Heart right ventricle (tissue), 16 donors: ENCODE results near the gene PRR13. TPM values are rescaled to one million over a fixed set of nuclear protein-coding genes. Genes with fewer than 3 reads are reported as not detected.
"Not testable (repeated sequence)": the region's sequence is repeated elsewhere in the genome, so short reads cannot be mapped to it uniquely, and the experiment has no call there.

Experiments
- ATAC-seq, 8 donors: fragments of 200-7000 bp; cut with Tn5 transposase; one replicate each; pipeline ENCODE4 v1.9.1; 2020; ENCODE audit warnings: mild to moderate bottlenecking in 8 of 8, moderate library complexity in 8 of 8, moderate number of reproducible peaks in 1 of 8
- DNase-seq, 2 donors: peaks; one replicate each; pipeline ENCODE4 v3.0.0-alpha.2; 2020
- H3K27ac ChIP-seq, 10 donors: fragments of 200-600 bp; sonication (generic) in 2 of 10; one replicate each; pipeline versions ENCODE4 v1.5.0 to v1.8.0; 2020 to 2022; ENCODE audit warnings: mild to moderate bottlenecking in 3 of 10
- H3K27me3 ChIP-seq, 7 donors: fragments of 200-600 bp; one replicate each; pipeline ENCODE4 v1.8.0; 2021 to 2022; ENCODE audit warnings: mild to moderate bottlenecking in 2 of 7
- H3K36me3 ChIP-seq, 9 donors: fragments of 200-600 bp; sonication (generic) in 1 of 9; one replicate each; pipeline versions ENCODE4 v1.5.0 to v1.8.0; 2020 to 2022; ENCODE audit warnings: mild to moderate bottlenecking in 2 of 9
- H3K4me1 ChIP-seq, 9 donors: fragments of 200-600 bp; sonication (generic) in 1 of 9; one replicate each; pipeline versions ENCODE4 v1.5.0 to v1.8.0; 2020 to 2022; ENCODE audit warnings: mild to moderate bottlenecking in 4 of 9
- H3K4me3 ChIP-seq, 10 donors: fragments of 200-600 bp; sonication (generic) in 2 of 10; one replicate each; pipeline versions ENCODE4 v1.5.0 to v1.8.0; 2020 to 2022; ENCODE audit warnings: mild to moderate bottlenecking in 7 of 10, moderate library complexity in 2 of 10
- H3K9me3 ChIP-seq, 11 donors: fragments of 200-600 bp in 10 of 11; sonication (generic) in 2 of 11; one replicate each; pipeline versions ENCODE4 v1.5.0 to v1.8.0; 2013 to 2022; ENCODE audit warnings: mild to moderate bottlenecking in 2 of 11, control low read depth in 1 of 11, moderate library complexity in 1 of 11
- CTCF ChIP-seq, 9 donors: fragments of 200-600 bp; sonication (generic) in 2 of 9; IDR thresholded peaks; one replicate each; pipeline versions ENCODE4 v1.5.0 to v1.8.0; 2021 to 2022; ENCODE audit warnings: antibody characterized with exemption in 9 of 9, mild to moderate bottlenecking in 5 of 9, moderate library complexity in 1 of 9
- WGBS, 2 donors: extraction: QIAGEN DNeasy Blood & Tissue Kit; methylation state at CpG; one replicate each; pipeline ENCODE4 v1.1.7; 2013; ENCODE audit warnings: inconsistent platforms in 1 of 2; 5-methylcytosine and 5-hydroxymethylcytosine counted together
- intact Hi-C, 10 donors: fragments of 100-400 bp; cut with DNase I; formaldehyde crosslinking; loops; one replicate each; pipeline versions ENCODE4 v1.11.1 to v1.14.2; 2022
- polyA plus RNA-seq, 2 donors: library from polyadenylated mRNA; stranded (reverse); fragments of 200-250 nt; gene quantifications; one replicate each; pipeline ENCODE4 v1.2.3, GENCODE V29; 2013
- total RNA-seq, 10 donors: library from RNA; stranded (reverse); fragmentation: NEBNext Ultra II Directional in 3 of 10; extraction: Animal tissue kit (Norgen Biotek cat#: 25700) in 3 of 10; gene quantifications; one replicate each; pipeline versions ENCODE4 v1.2.1 to v1.2.4, GENCODE V29; 2021 to 2023
- donor health status: Arrhythmogenic right ventricular cardiomyopathy.
- donor health status: ischemic (EF 13 %, LVEDD 7.1; RV severe dilation, severe dysfunction).
- donor health status: healthy with polysubstance abuse.
- donor health status: DM: no; HTN: yes; CAD: no.
- donor health status: DM: no; HTN: no; CAD: no.
- donor health status: ischemic (EF 25% LVEDD 6.9; RV normal size, moderate dysfunction).
- donor health status: ischemic (EF 25% LVEDD 5.7; RV mildly dilated, moderate dysfunction).
- donor health status: healthy.
- donor health status: DM: yes; HTN: yes; CAD: no.
- donor health status: Ischemic cardiomyopathy.
- donor health status: ischemic (EF 35%, LVEDD 5.7; RV mildly dilated, moderate dysfunction).
- donor health status: nonischemic (EF 11% LVEDD 7.7; RV severe dilation, severe dysfunction).
- donor health status: DM: yes; HTN: yes; CAD: no.
- donor health status: PGD.
- donor health status: ischemic (EF 29% LVEDD 5.4; RV normal size, mild dysfunction).
- donor health status: nonischemic (EF 23%, LVEDD 6.1; RV moderate dilation, normal function).

PRR13 gene
- total and polyA plus RNA-seq, 12 donors = 28.6 to 122 (median 55.4) TPM

- intact Hi-C loops = loop anchor here in 1 of 10 donors (5.0 kb wide), 1 partner anchor 36 kb away; the partner anchor contains the start of gene SP1
- 93 to 96% methylated on average over 3 of the region's 3 CpGs for WGBS, 2 donors
- DNase-seq = no peak
Measured at GRCh38 chr12:53418221-53418620, 23.3 kb upstream of the PRR13 start.

GRCh38 chr12:53419756-53420155, 21.8 kb upstream of the PRR13 start:
- intact Hi-C loops = loop anchor here in 6 of 10 donors (2.0 to 5.0 kb wide), 5 partner anchors 37 to 92 kb away; partner anchors contain the start of genes NPFF (in 2 of the 6) and SP1 (in 1 of the 6)
- TF ChIP-seq CTCF (IDR thresholded peaks at IDR 0.05) = no peak
- Histone ChIP-seq H3K4me3 (no peak overlapping the region), H3K9me3 (no peaks in the 10 kb centered on the region), H3K36me3 (no peaks in the 10 kb centered on the region), H3K27ac (no peak overlapping the region), H3K4me1 (peaks cover 6 to 35% (median 17%) of the 10 kb centered on the region in 9 donors), H3K27me3 (no peaks in the 10 kb centered on the region)
- ATAC-seq = no peak
- DNase-seq = no peak
- WGBS, 2 donors = 92 to 93% methylated on average over 2 of the region's 2 CpGs

More at GRCh38 chr12:53418221-53418620, 23.3 kb upstream of the PRR13 start:
- H3K27me3 ChIP-seq = no peaks in the 10 kb centered on the region
- ATAC-seq = no peak
- H3K36me3 ChIP-seq = peaks cover 0 to 12% (median 0%) of the 10 kb centered on the region in 9 donors
- TF ChIP-seq CTCF (IDR thresholded peaks at IDR 0.05) = no peak
- no peak overlapping the region for H3K4me3 ChIP-seq
- no peaks in the 10 kb centered on the region for H3K9me3 ChIP-seq
- H3K4me1 ChIP-seq = peaks cover 8 to 50% (median 29%) of the 10 kb centered on the region in 9 donors
- H3K27ac ChIP-seq = no peak overlapping the region

- WGBS, 2 donors = 91 to 94% methylated on average over 12 of the region's 12 CpGs
- intact Hi-C loops = loop anchor here in 4 of 10 donors (5.0 kb wide), 3 partner anchors 70 to 95 kb away; partner anchors contain the start of gene NPFF (in 2 of the 4)
- ATAC-seq = not testable (repeated sequence)
Measured at GRCh38 chr12:53422247-53422646, 19.3 kb upstream of the PRR13 start.

GRCh38 chr12:53423597-53423996, 17.9 kb upstream of the PRR13 start, which contains the start of gene AMHR2:
Gene AMHR2 (plus strand): TSS chr12:53423855. CDS start chr12:53423935, 80 bp downstream.
- WGBS, 2 donors = 95 to 100% methylated on average over 1 of the region's 1 CpG
- intact Hi-C loops = loop anchor here in 4 of 10 donors (5.0 kb wide), 3 partner anchors 71 to 96 kb away; partner anchors contain the start of gene NPFF (in 2 of the 4)
- TF ChIP-seq CTCF (IDR thresholded peaks at IDR 0.05) = no peak

More at GRCh38 chr12:53422247-53422646, 19.3 kb upstream of the PRR13 start:
- H3K4me1 ChIP-seq = peaks cover 0 to 18% (median 8%) of the 10 kb centered on the region in 9 donors
- not testable (repeated sequence) for H3K9me3 ChIP-seq, H3K27ac ChIP-seq, DNase-seq, H3K4me3 ChIP-seq, H3K27me3 ChIP-seq, H3K36me3 ChIP-seq

More at GRCh38 chr12:53423597-53423996, 17.9 kb upstream of the PRR13 start, which contains the start of gene AMHR2:
- Histone ChIP-seq H3K4me3 (no peak within 1 kb of the TSS), H3K4me1 (peaks cover 0 to 11% (median 8%) of the 10 kb centered on the region in 9 donors), H3K27me3 (no peaks in the 10 kb centered on the region), H3K36me3 (no peaks in the 10 kb centered on the region), H3K9me3 (no peaks in the 10 kb centered on the region), H3K27ac (no peak within 1 kb of the TSS)
- no peak for ATAC-seq
- no peak for DNase-seq
